HepG2 (cell line): ENCODE results near the gene SP3. TPM values are rescaled to one million over a fixed set of nuclear protein-coding genes. Genes with fewer than 3 reads are reported as not detected.

Experiments used
- ETV6 ChIP-seq: sonication (generic); formaldehyde crosslinking; conservative IDR thresholded peaks from 2 replicates; pipeline ENCODE4 v1.4.0; 2020; ENCODE audit warnings: missing genetic modification reagents
- GLMP ChIP-seq: sonication (generic); formaldehyde crosslinking; IDR thresholded peaks from 2 replicates; pipeline ENCODE4 v1.9.0; 2021; ENCODE audit warnings: missing genetic modification reagents, mild to moderate bottlenecking, borderline replicate concordance
- HDAC1 ChIP-seq: sonication (generic); formaldehyde crosslinking; IDR thresholded peaks from 2 replicates; pipeline ENCODE4 v1.5.1; 2020; ENCODE audit warnings: mild to moderate bottlenecking, missing genetic modification reagents
- ISX ChIP-seq: sonication (generic); formaldehyde crosslinking; conservative IDR thresholded peaks from 2 replicates; pipeline ENCODE4 v1.5.0; 2020; ENCODE audit warnings: missing genetic modification reagents
- PRPF4 ChIP-seq: fragments of 200-400 bp; formaldehyde crosslinking; IDR thresholded peaks from 2 replicates; pipeline ENCODE4 v1.6.1; 2016; ENCODE audit warnings: low read length, low read depth; ENCODE audit not compliant: poor library complexity, severe bottlenecking
- RBAK ChIP-seq: sonication (generic); formaldehyde crosslinking; IDR thresholded peaks from 2 replicates; pipeline ENCODE4 v1.5.1; 2020; ENCODE audit warnings: mild to moderate bottlenecking, missing genetic modification reagents
- ZNF24 ChIP-seq: fragments of 450-650 bp; IDR thresholded peaks from 2 replicates; pipeline ENCODE4 v1.6.1; 2017; ENCODE audit warnings: antibody characterized with exemption, mild to moderate bottlenecking
- polyA plus RNA-seq, 8 experiments: library from polyadenylated mRNA; depleted of rRNA in 3 of 8; stranded (reverse) in 7 of 8; unstranded in 1 of 8; fragments of >200 nt; fragmentation: Illumina TruSeq in 4 of 8; extraction: Trizol in 4 of 8; gene quantifications; 2 replicates each; pipeline versions ENCODE4 v1.2.1 to v1.2.3, GENCODE V29; 2011 to 2016; ENCODE audit warnings: low read depth in 4 of 8, missing spikeins in 1 of 8, mixed read lengths in 1 of 8; ENCODE audit not compliant: insufficient read depth in 1 of 8
- total RNA-seq, 5 experiments: library from RNA; depleted of rRNA; stranded (reverse); fragments of >200 nt; fragmentation: Illumina TruSeq; extraction: Trizol; gene quantifications; 2 replicates each; pipeline ENCODE4 v1.2.3, GENCODE V29; 2016; ENCODE audit warnings: low read depth in 1 of 5
- TF ChIP-seq, protein P1 (sequence below): sonication (generic); formaldehyde crosslinking; IDR thresholded peaks from 2 replicates; pipeline ENCODE4 v1.4.0; 2020; ENCODE audit warnings: missing genetic modification reagents
- TF ChIP-seq, protein P2 (sequence below): sonication (generic); formaldehyde crosslinking; conservative IDR thresholded peaks from 2 replicates; pipeline ENCODE4 v1.5.0; 2020; ENCODE audit warnings: missing genetic modification reagents
- TF ChIP-seq, protein P3 (sequence below): sonication (generic); formaldehyde crosslinking; IDR thresholded peaks from 2 replicates; pipeline ENCODE4 v1.4.0; 2020; ENCODE audit warnings: low read depth, missing genetic modification reagents
- TF ChIP-seq, protein P4 (sequence below): sonication (generic); formaldehyde crosslinking; IDR thresholded peaks from 2 replicates; pipeline ENCODE4 v1.4.0; 2020; ENCODE audit warnings: missing genetic modification reagents, borderline replicate concordance
- TF ChIP-seq, protein P5 (sequence below): IDR thresholded peaks from 2 replicates; pipeline ENCODE4 v1.6.1; 2018; ENCODE audit warnings: missing genetic modification reagents

SP3 gene
- total and polyA plus RNA-seq, 2 of the 13 experiments (the other 11 are each of a cell fraction or from before 2014, with no cell fraction given), result 57.3 to 132 TPM

DNA sequence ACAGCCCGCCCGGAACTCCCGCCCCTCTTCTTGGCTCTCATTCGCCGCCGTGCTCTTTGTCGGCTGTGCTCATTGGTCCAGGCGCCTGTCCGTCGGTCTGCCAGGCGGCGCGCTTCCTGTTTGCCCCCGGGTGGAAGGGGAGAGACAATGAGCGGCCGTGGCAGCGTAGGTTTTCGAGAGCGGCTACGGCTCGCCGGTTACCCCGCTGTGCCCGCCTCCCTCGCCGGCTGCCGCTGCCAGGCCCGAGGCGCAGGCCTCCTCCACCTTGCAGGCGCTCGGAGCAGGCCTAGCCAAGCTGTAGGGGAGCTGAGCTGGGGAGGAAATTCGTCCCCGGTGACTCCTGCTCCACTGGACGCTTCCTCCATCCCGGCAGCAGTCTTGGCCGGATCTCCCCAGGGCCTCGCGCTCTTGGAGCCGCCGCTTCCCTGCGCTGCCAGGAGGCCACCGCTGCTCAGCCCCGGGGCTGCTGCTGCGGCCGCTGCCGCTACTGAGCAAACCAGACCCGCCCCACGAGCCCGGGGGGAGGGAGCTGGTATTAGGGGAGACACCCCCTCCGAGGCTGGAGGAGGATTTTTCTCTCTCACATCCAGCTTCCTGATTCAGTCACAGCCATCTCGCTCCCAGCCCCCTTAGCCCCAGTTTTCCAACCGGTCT lies at the start of gene SP3 (continued):
- TF ChIP-seq, protein P1, sequence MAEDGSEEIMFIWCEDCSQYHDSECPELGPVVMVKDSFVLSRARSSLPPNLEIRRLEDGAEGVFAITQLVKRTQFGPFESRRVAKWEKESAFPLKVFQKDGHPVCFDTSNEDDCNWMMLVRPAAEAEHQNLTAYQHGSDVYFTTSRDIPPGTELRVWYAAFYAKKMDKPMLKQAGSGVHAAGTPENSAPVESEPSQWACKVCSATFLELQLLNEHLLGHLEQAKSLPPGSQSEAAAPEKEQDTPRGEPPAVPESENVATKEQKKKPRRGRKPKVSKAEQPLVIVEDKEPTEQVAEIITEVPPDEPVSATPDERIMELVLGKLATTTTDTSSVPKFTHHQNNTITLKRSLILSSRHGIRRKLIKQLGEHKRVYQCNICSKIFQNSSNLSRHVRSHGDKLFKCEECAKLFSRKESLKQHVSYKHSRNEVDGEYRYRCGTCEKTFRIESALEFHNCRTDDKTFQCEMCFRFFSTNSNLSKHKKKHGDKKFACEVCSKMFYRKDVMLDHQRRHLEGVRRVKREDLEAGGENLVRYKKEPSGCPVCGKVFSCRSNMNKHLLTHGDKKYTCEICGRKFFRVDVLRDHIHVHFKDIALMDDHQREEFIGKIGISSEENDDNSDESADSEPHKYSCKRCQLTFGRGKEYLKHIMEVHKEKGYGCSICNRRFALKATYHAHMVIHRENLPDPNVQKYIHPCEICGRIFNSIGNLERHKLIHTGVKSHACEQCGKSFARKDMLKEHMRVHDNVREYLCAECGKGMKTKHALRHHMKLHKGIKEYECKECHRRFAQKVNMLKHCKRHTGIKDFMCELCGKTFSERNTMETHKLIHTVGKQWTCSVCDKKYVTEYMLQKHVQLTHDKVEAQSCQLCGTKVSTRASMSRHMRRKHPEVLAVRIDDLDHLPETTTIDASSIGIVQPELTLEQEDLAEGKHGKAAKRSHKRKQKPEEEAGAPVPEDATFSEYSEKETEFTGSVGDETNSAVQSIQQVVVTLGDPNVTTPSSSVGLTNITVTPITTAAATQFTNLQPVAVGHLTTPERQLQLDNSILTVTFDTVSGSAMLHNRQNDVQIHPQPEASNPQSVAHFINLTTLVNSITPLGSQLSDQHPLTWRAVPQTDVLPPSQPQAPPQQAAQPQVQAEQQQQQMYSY, result peak; percentile 79
- TF ChIP-seq ISX (CRISPR knock-in tag) (peak; percentile 86; the same call in 1 of the 2 replicates), PRPF4 (no peak), ETV6 (CRISPR knock-in tag) (no peak; the same call in 1 of the 2 replicates), RBAK (CRISPR knock-in tag) (no peak), GLMP (no peak), HDAC1 (peak; percentile 82; the same call in 1 of the 2 replicates), ZNF24 (no peak)
- TF ChIP-seq, protein P2, sequence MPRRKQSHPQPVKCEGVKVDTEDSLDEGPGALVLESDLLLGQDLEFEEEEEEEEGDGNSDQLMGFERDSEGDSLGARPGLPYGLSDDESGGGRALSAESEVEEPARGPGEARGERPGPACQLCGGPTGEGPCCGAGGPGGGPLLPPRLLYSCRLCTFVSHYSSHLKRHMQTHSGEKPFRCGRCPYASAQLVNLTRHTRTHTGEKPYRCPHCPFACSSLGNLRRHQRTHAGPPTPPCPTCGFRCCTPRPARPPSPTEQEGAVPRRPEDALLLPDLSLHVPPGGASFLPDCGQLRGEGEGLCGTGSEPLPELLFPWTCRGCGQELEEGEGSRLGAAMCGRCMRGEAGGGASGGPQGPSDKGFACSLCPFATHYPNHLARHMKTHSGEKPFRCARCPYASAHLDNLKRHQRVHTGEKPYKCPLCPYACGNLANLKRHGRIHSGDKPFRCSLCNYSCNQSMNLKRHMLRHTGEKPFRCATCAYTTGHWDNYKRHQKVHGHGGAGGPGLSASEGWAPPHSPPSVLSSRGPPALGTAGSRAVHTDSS (CRISPR knock-in tag), result no peak
- TF ChIP-seq, protein P3, sequence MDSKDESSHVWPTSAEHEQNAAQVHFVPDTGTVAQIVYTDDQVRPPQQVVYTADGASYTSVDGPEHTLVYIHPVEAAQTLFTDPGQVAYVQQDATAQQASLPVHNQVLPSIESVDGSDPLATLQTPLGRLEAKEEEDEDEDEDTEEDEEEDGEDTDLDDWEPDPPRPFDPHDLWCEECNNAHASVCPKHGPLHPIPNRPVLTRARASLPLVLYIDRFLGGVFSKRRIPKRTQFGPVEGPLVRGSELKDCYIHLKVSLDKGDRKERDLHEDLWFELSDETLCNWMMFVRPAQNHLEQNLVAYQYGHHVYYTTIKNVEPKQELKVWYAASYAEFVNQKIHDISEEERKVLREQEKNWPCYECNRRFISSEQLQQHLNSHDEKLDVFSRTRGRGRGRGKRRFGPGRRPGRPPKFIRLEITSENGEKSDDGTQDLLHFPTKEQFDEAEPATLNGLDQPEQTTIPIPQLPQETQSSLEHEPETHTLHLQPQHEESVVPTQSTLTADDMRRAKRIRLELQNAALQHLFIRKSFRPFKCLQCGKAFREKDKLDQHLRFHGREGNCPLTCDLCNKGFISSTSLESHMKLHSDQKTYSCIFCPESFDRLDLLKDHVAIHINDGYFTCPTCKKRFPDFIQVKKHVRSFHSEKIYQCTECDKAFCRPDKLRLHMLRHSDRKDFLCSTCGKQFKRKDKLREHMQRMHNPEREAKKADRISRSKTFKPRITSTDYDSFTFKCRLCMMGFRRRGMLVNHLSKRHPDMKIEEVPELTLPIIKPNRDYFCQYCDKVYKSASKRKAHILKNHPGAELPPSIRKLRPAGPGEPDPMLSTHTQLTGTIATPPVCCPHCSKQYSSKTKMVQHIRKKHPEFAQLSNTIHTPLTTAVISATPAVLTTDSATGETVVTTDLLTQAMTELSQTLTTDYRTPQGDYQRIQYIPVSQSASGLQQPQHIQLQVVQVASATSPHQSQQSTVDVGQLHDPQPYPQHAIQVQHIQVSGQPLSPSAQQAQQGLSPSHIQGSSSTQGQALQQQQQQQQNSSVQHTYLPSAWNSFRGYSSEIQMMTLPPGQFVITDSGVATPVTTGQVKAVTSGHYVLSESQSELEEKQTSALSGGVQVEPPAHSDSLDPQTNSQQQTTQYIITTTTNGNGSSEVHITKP (CRISPR knock-in tag), result peak; percentile 57; the same call in 1 of the 2 replicates
- TF ChIP-seq, protein P4, sequence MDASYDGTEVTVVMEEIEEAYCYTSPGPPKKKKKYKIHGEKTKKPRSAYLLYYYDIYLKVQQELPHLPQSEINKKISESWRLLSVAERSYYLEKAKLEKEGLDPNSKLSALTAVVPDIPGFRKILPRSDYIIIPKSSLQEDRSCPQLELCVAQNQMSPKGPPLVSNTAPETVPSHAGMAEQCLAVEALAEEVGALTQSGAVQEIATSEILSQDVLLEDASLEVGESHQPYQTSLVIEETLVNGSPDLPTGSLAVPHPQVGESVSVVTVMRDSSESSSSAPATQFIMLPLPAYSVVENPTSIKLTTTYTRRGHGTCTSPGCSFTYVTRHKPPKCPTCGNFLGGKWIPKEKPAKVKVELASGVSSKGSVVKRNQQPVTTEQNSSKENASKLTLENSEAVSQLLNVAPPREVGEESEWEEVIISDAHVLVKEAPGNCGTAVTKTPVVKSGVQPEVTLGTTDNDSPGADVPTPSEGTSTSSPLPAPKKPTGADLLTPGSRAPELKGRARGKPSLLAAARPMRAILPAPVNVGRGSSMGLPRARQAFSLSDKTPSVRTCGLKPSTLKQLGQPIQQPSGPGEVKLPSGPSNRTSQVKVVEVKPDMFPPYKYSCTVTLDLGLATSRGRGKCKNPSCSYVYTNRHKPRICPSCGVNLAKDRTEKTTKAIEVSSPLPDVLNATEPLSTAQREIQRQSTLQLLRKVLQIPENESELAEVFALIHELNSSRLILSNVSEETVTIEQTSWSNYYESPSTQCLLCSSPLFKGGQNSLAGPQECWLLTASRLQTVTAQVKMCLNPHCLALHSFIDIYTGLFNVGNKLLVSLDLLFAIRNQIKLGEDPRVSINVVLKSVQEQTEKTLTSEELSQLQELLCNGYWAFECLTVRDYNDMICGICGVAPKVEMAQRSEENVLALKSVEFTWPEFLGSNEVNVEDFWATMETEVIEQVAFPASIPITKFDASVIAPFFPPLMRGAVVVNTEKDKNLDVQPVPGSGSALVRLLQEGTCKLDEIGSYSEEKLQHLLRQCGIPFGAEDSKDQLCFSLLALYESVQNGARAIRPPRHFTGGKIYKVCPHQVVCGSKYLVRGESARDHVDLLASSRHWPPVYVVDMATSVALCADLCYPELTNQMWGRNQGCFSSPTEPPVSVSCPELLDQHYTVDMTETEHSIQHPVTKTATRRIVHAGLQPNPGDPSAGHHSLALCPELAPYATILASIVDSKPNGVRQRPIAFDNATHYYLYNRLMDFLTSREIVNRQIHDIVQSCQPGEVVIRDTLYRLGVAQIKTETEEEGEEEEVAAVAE, result peak; percentile 78
- TF ChIP-seq, protein P5, sequence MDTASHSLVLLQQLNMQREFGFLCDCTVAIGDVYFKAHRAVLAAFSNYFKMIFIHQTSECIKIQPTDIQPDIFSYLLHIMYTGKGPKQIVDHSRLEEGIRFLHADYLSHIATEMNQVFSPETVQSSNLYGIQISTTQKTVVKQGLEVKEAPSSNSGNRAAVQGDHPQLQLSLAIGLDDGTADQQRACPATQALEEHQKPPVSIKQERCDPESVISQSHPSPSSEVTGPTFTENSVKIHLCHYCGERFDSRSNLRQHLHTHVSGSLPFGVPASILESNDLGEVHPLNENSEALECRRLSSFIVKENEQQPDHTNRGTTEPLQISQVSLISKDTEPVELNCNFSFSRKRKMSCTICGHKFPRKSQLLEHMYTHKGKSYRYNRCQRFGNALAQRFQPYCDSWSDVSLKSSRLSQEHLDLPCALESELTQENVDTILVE (CRISPR knock-in tag), result 0 out of 2 replicates have a peak, but pooled peaks have one; percentile 27
